Lower leg skin (tissue), 4 donors: Measurements from ENCODE around the gene KRTAP1-3. TPM values are rescaled to one million over a fixed set of nuclear protein-coding genes. Genes with fewer than 3 reads are reported as not detected.

Experiments used
- DNase-seq, 2 donors: peaks; one replicate each; pipeline ENCODE4 v3.0.0-alpha.2; 2019; ENCODE audit warnings: low spot score in 2 of 2
- H3K4me3 ChIP-seq: fragments of 200-600 bp; sonication (generic); 2 replicates; pipeline ENCODE4 v1.5.1; 2017; ENCODE audit warnings: mild to moderate bottlenecking, low read depth; ENCODE audit not compliant: poor library complexity, severe bottlenecking
- CTCF ChIP-seq, 3 donors: fragments of 450-650 bp; IDR thresholded peaks; one replicate each; pipeline ENCODE4 v1.5.1; 2016; ENCODE audit warnings: antibody characterized with exemption in 3 of 3, mild to moderate bottlenecking in 3 of 3, moderate library complexity in 2 of 3
- POLR2A ChIP-seq, 2 donors: fragments of 450-650 bp; IDR thresholded peaks; one replicate each; pipeline ENCODE4 v1.6.1; 2016 to 2017; ENCODE audit warnings: antibody characterized with exemption in 2 of 2, mild to moderate bottlenecking in 1 of 2, moderate library complexity in 1 of 2
- whole genome bisulfite sequencing, 2 donors: methylation state at CpG; one replicate each; pipeline ENCODE4 v1.1.5; 2018; 5-methylcytosine and 5-hydroxymethylcytosine counted together
- intact Hi-C: fragments of 100-400 bp; cut with DNase I; formaldehyde crosslinking; loops from one replicate; pipeline ENCODE4 v1.15.0; 2023; ENCODE audit warnings: low total_unique reads
- total RNA-seq, 4 donors: library from RNA; depleted of rRNA; stranded (reverse); fragments of >200 nt; gene quantifications; one replicate each; pipeline ENCODE4 v1.1.0, GENCODE V29; 2016

KRTAP1-3 gene
- total RNA-seq, 4 donors from 2014 or later, result 1.6 to 107 TPM; not detected in 2

GRCh38 chr17:41012326-41013120 is 22.2 kb downstream of the KRTAP1-3 start:
- no peak overlapping the region for H3K4me3 ChIP-seq
- WGBS, 2 donors, result 82 to 86% methylated on average over 6 of the region's 6 CpGs
- TF ChIP-seq CTCF (IDR thresholded peaks at IDR 0.05), result no peak
- no peak for TF ChIP-seq POLR2A (IDR thresholded peaks at IDR 0.05)
- intact Hi-C loops, result no loop called here
- no peak for DNase-seq

DNA sequence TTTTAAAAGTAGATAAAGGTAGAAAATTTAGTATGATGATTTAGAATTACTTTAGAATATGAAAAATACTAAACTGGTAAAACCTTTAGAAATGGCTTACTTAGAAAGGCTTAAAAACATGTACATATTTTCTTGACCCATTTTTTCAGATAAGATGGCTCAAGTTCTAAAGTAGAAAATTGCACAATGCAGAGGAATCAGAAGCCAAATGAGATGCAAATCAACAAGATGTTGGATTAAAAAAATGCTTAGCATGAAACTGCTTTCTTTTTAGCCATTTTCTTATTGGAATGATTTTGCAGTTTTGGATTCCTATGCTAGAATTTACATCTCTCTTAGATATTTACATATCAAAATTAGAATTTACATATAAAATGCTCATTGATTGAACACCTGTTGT is 24.2 kb downstream of the KRTAP1-3 start:
- intact Hi-C loops, result no loop called here
- no peak for TF ChIP-seq CTCF (IDR thresholded peaks at IDR 0.05)
- no peak for TF ChIP-seq POLR2A (IDR thresholded peaks at IDR 0.05)
- no peak for DNase-seq
- H3K4me3 ChIP-seq, result no peak overlapping the region

- no peak for TF ChIP-seq POLR2A (IDR thresholded peaks at IDR 0.05)
- TF ChIP-seq CTCF (IDR thresholded peaks at IDR 0.05), result no peak
- WGBS, 2 donors, result 85 to 95% methylated on average over 1 of the region's 1 CpG
- H3K4me3 ChIP-seq, result no peak overlapping the region
- intact Hi-C loops, result no loop called here
- no peak for DNase-seq
Observed at GRCh38 chr17:41009936-41010335, 24.7 kb downstream of the KRTAP1-3 start.

DNA sequence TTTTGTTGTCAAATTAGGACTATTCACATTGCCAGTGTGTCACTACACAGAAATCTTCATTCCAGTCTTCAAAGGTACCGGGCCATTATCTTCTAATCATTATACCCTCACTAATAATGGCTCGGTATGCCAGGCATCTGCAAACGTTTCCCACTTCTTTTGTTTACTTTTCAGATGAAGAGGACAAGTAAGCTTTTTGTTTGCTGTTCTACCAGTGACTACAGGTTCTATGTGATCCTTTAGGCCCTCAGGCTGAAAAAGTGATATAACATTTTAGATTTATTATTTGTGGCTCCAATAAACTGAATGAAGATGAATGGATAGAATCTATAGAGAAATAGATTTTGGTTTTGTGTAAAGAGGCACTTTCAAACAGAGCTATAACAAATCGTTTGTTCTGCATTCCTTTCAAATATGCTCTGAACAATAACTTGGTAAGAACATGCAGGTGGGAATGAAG is 25.3 kb downstream of the KRTAP1-3 start:
- TF ChIP-seq CTCF (IDR thresholded peaks at IDR 0.05), result no peak
- TF ChIP-seq POLR2A (IDR thresholded peaks at IDR 0.05), result no peak
- WGBS, 2 donors, result 54 to 57% methylated on average over 4 of the region's 4 CpGs
- no peak for DNase-seq
- H3K4me3 ChIP-seq, result no peak overlapping the region
- intact Hi-C loops, result no loop called here

DNA sequence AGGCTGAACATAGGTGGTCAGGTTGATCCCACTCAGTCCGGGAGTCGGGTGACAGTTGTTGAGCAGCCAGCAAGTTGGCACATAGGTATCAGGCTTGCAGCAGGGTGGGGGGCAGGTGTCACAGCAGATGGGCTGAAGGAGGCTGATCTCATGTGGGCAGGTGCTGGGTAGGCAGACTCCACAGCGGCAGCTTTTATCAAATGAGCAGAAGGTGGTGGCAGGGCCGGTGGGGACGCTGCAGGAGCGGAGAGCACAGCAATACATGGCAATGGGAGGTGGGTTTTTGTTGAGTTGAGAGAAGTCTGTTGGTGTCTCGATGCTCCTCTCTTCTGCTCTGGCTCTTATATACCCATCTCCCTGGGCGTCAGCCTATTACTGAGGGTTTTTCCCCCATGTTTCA is 25.9 kb downstream of the KRTAP1-3 start, which contains the start of gene KRTAP3-1:
Gene KRTAP3-1, minus strand, starts transcription at position 318 of the 400 bp plus-strand sequence. Its CDS starts 54 bp downstream, at position 264.
- intact Hi-C loops, result no loop called here
- 90% methylated on average over 8 of the region's 8 CpGs for WGBS, 2 donors
- DNase-seq, result no peak
- H3K4me3 ChIP-seq, result no peak within 1 kb of the TSS
- TF ChIP-seq POLR2A (IDR thresholded peaks at IDR 0.05), result no peak
- no peak for TF ChIP-seq CTCF (IDR thresholded peaks at IDR 0.05)
